ENCODE results near the gene PRDM16. TPM values are rescaled to one million over a fixed set of nuclear protein-coding genes. Genes with fewer than 3 reads are reported as not detected.

Gene PRDM16
- total RNA-seq, 1 donor from 2014 or later = 18.3 TPM

- TF ChIP-seq CTCF (IDR thresholded peaks at IDR 0.05) = no peak
- DNase-seq (ENCODE audit: low spot score) = no peak
- Mint-ChIP-seq H3K9me3 (ENCODE audit: low read depth) (no peaks in the 10 kb centered on the region), H3K4me1 (ENCODE audit: low read depth) (no peaks in the 10 kb centered on the region), H3K4me3 (ENCODE audit: unreplicated experiment) (no peak overlapping the region), H3K27me3 (ENCODE audit: low read depth) (peaks cover 4% of the 10 kb centered on the region), H3K27ac (ENCODE audit: unreplicated experiment) (no peak overlapping the region), H3K36me3 (ENCODE audit: low read depth) (no peaks in the 10 kb centered on the region)
Observed at GRCh38 chr1:3151456-3151855, 82.5 kb downstream of the PRDM16 start.

GRCh38 chr1:3152143-3152542, 83.1 kb downstream of the PRDM16 start:
- Mint-ChIP-seq H3K27ac (ENCODE audit: unreplicated experiment) (no peak overlapping the region), H3K27me3 (ENCODE audit: low read depth) (peaks cover 2% of the 10 kb centered on the region), H3K9me3 (ENCODE audit: low read depth) (no peaks in the 10 kb centered on the region), H3K36me3 (ENCODE audit: low read depth) (no peaks in the 10 kb centered on the region), H3K4me3 (ENCODE audit: unreplicated experiment) (no peak overlapping the region), H3K4me1 (ENCODE audit: low read depth) (no peaks in the 10 kb centered on the region)
- no peak for DNase-seq (ENCODE audit: low spot score)
- TF ChIP-seq CTCF (IDR thresholded peaks at IDR 0.05) = no peak

GRCh38 chr1:3153197-3153596, 84.2 kb downstream of the PRDM16 start:
- Mint-ChIP-seq H3K27me3 (ENCODE audit: low read depth) (peaks cover 2% of the 10 kb centered on the region), H3K4me3 (ENCODE audit: unreplicated experiment) (no peak overlapping the region), H3K36me3 (ENCODE audit: low read depth) (no peaks in the 10 kb centered on the region), H3K27ac (ENCODE audit: unreplicated experiment) (no peak overlapping the region), H3K4me1 (ENCODE audit: low read depth) (no peaks in the 10 kb centered on the region), H3K9me3 (ENCODE audit: low read depth) (no peaks in the 10 kb centered on the region)
- TF ChIP-seq CTCF (IDR thresholded peaks at IDR 0.05) = no peak
- DNase-seq (ENCODE audit: low spot score) = no peak

GRCh38 chr1:3153902-3154795, 85.1 kb downstream of the PRDM16 start:
- no peak for TF ChIP-seq CTCF (IDR thresholded peaks at IDR 0.05)
- no peak overlapping the region for H3K27ac Mint-ChIP-seq (ENCODE audit: unreplicated experiment)
- peaks cover 2% of the 10 kb centered on the region for H3K27me3 Mint-ChIP-seq (ENCODE audit: low read depth)
- no peaks in the 10 kb centered on the region for H3K9me3 Mint-ChIP-seq (ENCODE audit: low read depth)
- no peaks in the 10 kb centered on the region for H3K4me1 Mint-ChIP-seq (ENCODE audit: low read depth)
- no peak overlapping the region for H3K4me3 Mint-ChIP-seq (ENCODE audit: unreplicated experiment)
- no peak for DNase-seq (ENCODE audit: low spot score)
- no peaks in the 10 kb centered on the region for H3K36me3 Mint-ChIP-seq (ENCODE audit: low read depth)

GRCh38 chr1:3155056-3155925, 86.3 kb downstream of the PRDM16 start:
- Mint-ChIP-seq H3K36me3 (ENCODE audit: low read depth) (no peaks in the 10 kb centered on the region), H3K4me3 (ENCODE audit: unreplicated experiment) (no peak overlapping the region), H3K27me3 (ENCODE audit: low read depth) (peaks cover 2% of the 10 kb centered on the region), H3K4me1 (ENCODE audit: low read depth) (no peaks in the 10 kb centered on the region), H3K27ac (ENCODE audit: unreplicated experiment) (no peak overlapping the region), H3K9me3 (ENCODE audit: low read depth) (no peaks in the 10 kb centered on the region)
- TF ChIP-seq CTCF (IDR thresholded peaks at IDR 0.05) = no peak
- DNase-seq (ENCODE audit: low spot score) = no peak
